Body of pancreas (tissue), 4 donors: ENCODE measurements around the gene HIBADH.

Experiments used
- CTCF ChIP-seq, 7 experiments: fragments of 450-650 bp in 4 of 7; fragments of 200-600 bp in 3 of 7; sonication (generic) in 3 of 7; IDR thresholded peaks; one replicate each; pipeline ENCODE4 v1.5.1; 2016 to 2019; ENCODE audit warnings: antibody characterized with exemption in 7 of 7
- POLR2A ChIP-seq, 3 donors: fragments of 450-650 bp; IDR thresholded peaks; one replicate each; pipeline ENCODE4 v1.6.1; 2016; ENCODE audit warnings: antibody characterized with exemption in 3 of 3, mild to moderate bottlenecking in 2 of 3

- TF ChIP-seq CTCF (IDR thresholded peaks at IDR 0.05): no peak
- no peak for TF ChIP-seq POLR2A (IDR thresholded peaks at IDR 0.05)
Observed at GRCh38 chr7:27605283-27605682, 57.4 kb downstream of the HIBADH start.
